ENCODE data around the gene ESPN. TPM values are rescaled to one million over a fixed set of nuclear protein-coding genes. Genes with fewer than 3 reads are reported as not detected.

Gene ESPN
- total RNA-seq: 0.67 and 1.1 TPM in 2 replicates

GRCh38 chr1:6424619-6425593, at the start of gene ESPN:
Gene ESPN (plus strand): TSS chr1:6424776. CDS start chr1:6424956, 180 bp downstream.

GRCh38 chr1:6393400-6394187, 31.0 kb upstream of the ESPN start, which contains the start of gene ACOT7:
Gene ACOT7 (minus strand): TSS chr1:6393767. CDS start chr1:6393399, 368 bp downstream.

GRCh38 chr1:6419804-6420453, 4.6 kb upstream of the ESPN start, which contains the start of gene HES2:
Gene HES2 (minus strand): TSS chr1:6419919. CDS start chr1:6419820, 99 bp downstream.

GRCh38 chr1:6466023-6466422, 41.4 kb downstream of the ESPN start, which contains the start of gene TNFRSF25:
Gene TNFRSF25 (minus strand): TSS chr1:6466173. CDS start chr1:6466107, 66 bp downstream.

GRCh38 chr1:6491480-6491962, 66.9 kb downstream of the ESPN start, which contains the start of gene PLEKHG5:
Gene PLEKHG5 (minus strand): TSS chr1:6491667. CDS start chr1:6477571, 14,096 bp downstream.

Other genes with a start within 250 kb of the ESPN start
- not detected in 2 replicates for gene CHD5, start 244.5 kb upstream of the ESPN start, total RNA-seq
- 124 and 140 TPM in 2 replicates for gene RPL22, start 225.2 kb upstream of the ESPN start, total RNA-seq
- gene RNF207, start 218.7 kb upstream of the ESPN start, total RNA-seq: 14.6 and 24.4 TPM in 2 replicates
- gene ICMT, start 188.8 kb upstream of the ESPN start, total RNA-seq: 84.4 and 89.4 TPM in 2 replicates
- not detected in 2 replicates for gene HES3, start 180.6 kb upstream of the ESPN start, total RNA-seq
- gene GPR153, start 163.7 kb upstream of the ESPN start, total RNA-seq: 0.73 and 0.94 TPM in 2 replicates
- gene ACOT7, start 31.0 kb upstream of the ESPN start, total RNA-seq: 124 and 147 TPM in 2 replicates
- 31.5 and 32.2 TPM in 2 replicates for gene HES2, start 4.9 kb upstream of the ESPN start, total RNA-seq
- gene TNFRSF25, start 41.4 kb downstream of the ESPN start, total RNA-seq: 8.5 and 11.4 TPM in 2 replicates
- 21.5 and 26.6 TPM in 2 replicates for gene PLEKHG5, start 66.9 kb downstream of the ESPN start, total RNA-seq
- 20.6 and 30.4 TPM in 2 replicates for gene NOL9, start 129.7 kb downstream of the ESPN start, total RNA-seq
- gene TAS1R1, start 130.5 kb downstream of the ESPN start, total RNA-seq: 0.10 TPM in 1 of 2 replicates, not detected in the other
- gene ZBTB48, start 155.2 kb downstream of the ESPN start, total RNA-seq: 10.5 and 24.8 TPM in 2 replicates
- 42.4 and 44.2 TPM in 2 replicates for gene KLHL21, start 178.1 kb downstream of the ESPN start, total RNA-seq
- 5.0 and 6.4 TPM in 2 replicates for gene PHF13, start 189.0 kb downstream of the ESPN start, total RNA-seq
- gene THAP3, start 200.1 kb downstream of the ESPN start, total RNA-seq: 17.4 and 18.3 TPM in 2 replicates